Spleen (tissue), 11 donors: ENCODE measurements around the gene RADIL. TPM values are rescaled to one million over a fixed set of nuclear protein-coding genes. Genes with fewer than 3 reads are reported as not detected.

Source experiments
- DNase-seq: peaks from one replicate; pipeline ENCODE4 v3.0.0-alpha.2; 2020
- H3K27ac ChIP-seq, 8 donors: fragments of 200-600 bp; sonication (generic) in 7 of 8; 1 replicate in 4 of 8; 2 replicates in 4 of 8; pipeline versions ENCODE4 v1.5.0 to v1.8.0; 2016 to 2021; ENCODE audit warnings: inconsistent platforms in 4 of 8, mild to moderate bottlenecking in 4 of 8, moderate library complexity in 1 of 8
- H3K27me3 ChIP-seq, 7 donors: fragments of 200-600 bp; sonication (generic) in 6 of 7; replicated peaks in 1 of 7; 1 replicate in 4 of 7; 2 replicates in 3 of 7; pipeline versions ENCODE4 v1.5.0 to v1.8.0; 2016 to 2021; ENCODE audit warnings: inconsistent platforms in 3 of 7, mild to moderate bottlenecking in 1 of 7
- H3K36me3 ChIP-seq, 6 donors: fragments of 200-600 bp; sonication (generic) in 5 of 6; 1 replicate in 4 of 6; 2 replicates in 2 of 6; pipeline versions ENCODE4 v1.5.0 to v1.8.0; 2016 to 2021; ENCODE audit warnings: inconsistent platforms in 2 of 6
- H3K4me1 ChIP-seq, 6 donors: fragments of 200-600 bp; sonication (generic) in 5 of 6; 1 replicate in 3 of 6; 2 replicates in 3 of 6; pipeline versions ENCODE4 v1.5.0 to v1.8.0; 2016 to 2021; ENCODE audit warnings: inconsistent platforms in 3 of 6
- H3K4me3 ChIP-seq, 8 donors: fragments of 200-600 bp; sonication (generic) in 7 of 8; 1 replicate in 4 of 8; 2 replicates in 4 of 8; pipeline versions ENCODE4 v1.5.0 to v1.8.0; 2016 to 2021; ENCODE audit warnings: inconsistent platforms in 4 of 8, mild to moderate bottlenecking in 4 of 8, moderate library complexity in 2 of 8
- H3K9me3 ChIP-seq, 8 donors: fragments of 200-600 bp; sonication (generic) in 7 of 8; 1 replicate in 4 of 8; 2 replicates in 4 of 8; pipeline versions ENCODE4 v1.5.0 to v1.8.0; 2016 to 2021; ENCODE audit warnings: inconsistent platforms in 4 of 8
- CTCF ChIP-seq, 11 experiments: fragments of 200-600 bp in 7 of 11; fragments of 450-650 bp in 4 of 11; sonication (generic) in 4 of 11; IDR thresholded peaks in 8 of 11; conservative IDR thresholded peaks in 3 of 11; 1 replicate in 7 of 11; 2 replicates in 4 of 11; pipeline versions ENCODE4 v1.4.0 to v1.8.0; 2016 to 2021; ENCODE audit warnings: antibody characterized with exemption in 11 of 11, inconsistent platforms in 4 of 11, mild to moderate bottlenecking in 1 of 11
- POLR2A ChIP-seq, 3 donors: fragments of 450-650 bp; IDR thresholded peaks; one replicate each; pipeline ENCODE4 v1.5.1; 2017; ENCODE audit warnings: antibody characterized with exemption in 3 of 3, mild to moderate bottlenecking in 1 of 3
- POLR2AphosphoS5 ChIP-seq, 3 donors: sonication (generic); formaldehyde crosslinking; IDR thresholded peaks; one replicate each; pipeline ENCODE4 v1.5.1; 2017; ENCODE audit warnings: antibody characterized with exemption in 3 of 3
- WGBS, 5 donors: extraction: QIAGEN DNeasy Blood & Tissue Kit in 3 of 5; methylation state at CpG; one replicate each; pipeline versions ENCODE4 v1.1.5 to v1.1.7; 2013 to 2018; 5-methylcytosine and 5-hydroxymethylcytosine counted together
- intact Hi-C: fragments of 100-400 bp; cut with DNase I; formaldehyde crosslinking; loops from one replicate; pipeline ENCODE4 v1.15.0; 2023; ENCODE audit warnings: low total_unique reads
- polyA plus RNA-seq, 3 donors: library from polyadenylated mRNA; stranded (reverse); fragments of 200-250 nt; gene quantifications; one replicate each; pipeline ENCODE4 v1.2.1, GENCODE V29; 2013
- total RNA-seq, 7 donors: library from RNA; depleted of rRNA in 3 of 7; stranded (reverse); fragments of >200 nt in 3 of 7; fragmentation: NEBNext Ultra II Directional in 4 of 7; extraction: Animal tissue kit (Norgen Biotek cat#: 25700) in 4 of 7; gene quantifications; one replicate each; pipeline versions ENCODE4 v1.1.0 to v1.2.1, GENCODE V29; 2016 to 2021
- donor health status: healthy with polysubstance abuse.
- donor health status: DM: no; HTN: no; CAD: no; lungs with moderate emphysema.
- donor health status: DM: no; HTN: no; CAD: no.
- donor health status: Bipolar disorder and iron deficiency.
- donor health status: healthy.
- donor health status: DM: no; HTN: no; CAD: no.
- donor health status: DM: yes; HTN: yes; CAD: no.

The RADIL gene
- total and polyA plus RNA-seq, 10 donors: 0.24 to 2.8 (median 1.5) TPM

- Histone ChIP-seq H3K4me1 (no peaks in the 10 kb centered on the region), H3K27me3 (peaks cover 0 to 13% (median 0%) of the 10 kb centered on the region in 7 donors), H3K4me3 (no peak overlapping the region), H3K9me3 (no peaks in the 10 kb centered on the region), H3K36me3 (no peaks in the 10 kb centered on the region), H3K27ac (no peak overlapping the region)
- 86 to 94% (median 88%) methylated on average over 13 to 16 of the region's 16 CpGs for WGBS, 5 donors
- TF ChIP-seq POLR2A (IDR thresholded peaks at IDR 0.05) (no peak), POLR2AphosphoS5 (IDR thresholded peaks at IDR 0.05) (no peak), CTCF (IDR thresholded peaks at IDR 0.05 in 8 of 11, conservative IDR thresholded peaks at IDR 0.05 in 3 of 11) (no peak)
- DNase-seq: peak; percentile 59
- intact Hi-C loops: no loop called here
These were observed 43.4 kb downstream of the RADIL start for GRCh38 chr7:4840079-4840501.

- TF ChIP-seq POLR2AphosphoS5 (IDR thresholded peaks at IDR 0.05) (no peak), CTCF (IDR thresholded peaks at IDR 0.05 in 8 of 11, conservative IDR thresholded peaks at IDR 0.05 in 3 of 11) (no peak), POLR2A (IDR thresholded peaks at IDR 0.05) (no peak)
- H3K27ac ChIP-seq: no peak overlapping the region
- H3K4me1 ChIP-seq: no peaks in the 10 kb centered on the region
- H3K27me3 ChIP-seq: peaks cover 0 to 3% (median 0%) of the 10 kb centered on the region in 7 donors
- no peaks in the 10 kb centered on the region for H3K9me3 ChIP-seq
- intact Hi-C loops: no loop called here
- no peak overlapping the region for H3K4me3 ChIP-seq
- H3K36me3 ChIP-seq: no peaks in the 10 kb centered on the region
- DNase-seq: peak; percentile 52
- WGBS, 5 donors: 89 to 92% (median 91%) methylated on average over 15 to 21 of the region's 21 CpGs
These were observed 44.7 kb downstream of the RADIL start for GRCh38 chr7:4838626-4839334.

- Histone ChIP-seq H3K27me3 (peaks cover 0 to 3% (median 0%) of the 10 kb centered on the region in 7 donors), H3K27ac (no peak overlapping the region), H3K36me3 (no peaks in the 10 kb centered on the region), H3K4me1 (no peaks in the 10 kb centered on the region), H3K4me3 (no peak overlapping the region), H3K9me3 (no peaks in the 10 kb centered on the region)
- intact Hi-C loops: no loop called here
- 67 to 81% (median 75%) methylated on average over 26 to 30 of the region's 30 CpGs for WGBS, 5 donors
- TF ChIP-seq CTCF (IDR thresholded peaks at IDR 0.05 in 8 of 11, conservative IDR thresholded peaks at IDR 0.05 in 3 of 11) (no peak), POLR2AphosphoS5 (IDR thresholded peaks at IDR 0.05) (no peak), POLR2A (IDR thresholded peaks at IDR 0.05) (no peak)
- DNase-seq: peak; percentile 64
These were observed 45.5 kb downstream of the RADIL start for GRCh38 chr7:4837803-4838625.
